HK-2 (cell line): ENCODE results near the gene KRTAP5-7.
"Not testable (repeated sequence)": the region's sequence is repeated elsewhere in the genome, so short reads cannot be mapped to it uniquely, and the experiment has no call there.

Source experiments
- DNase-seq: peaks from one replicate; pipeline ENCODE4 v3.0.0-alpha.2; 2018; ENCODE audit not compliant: unreplicated experiment

KRTAP5-7 gene

DNA sequence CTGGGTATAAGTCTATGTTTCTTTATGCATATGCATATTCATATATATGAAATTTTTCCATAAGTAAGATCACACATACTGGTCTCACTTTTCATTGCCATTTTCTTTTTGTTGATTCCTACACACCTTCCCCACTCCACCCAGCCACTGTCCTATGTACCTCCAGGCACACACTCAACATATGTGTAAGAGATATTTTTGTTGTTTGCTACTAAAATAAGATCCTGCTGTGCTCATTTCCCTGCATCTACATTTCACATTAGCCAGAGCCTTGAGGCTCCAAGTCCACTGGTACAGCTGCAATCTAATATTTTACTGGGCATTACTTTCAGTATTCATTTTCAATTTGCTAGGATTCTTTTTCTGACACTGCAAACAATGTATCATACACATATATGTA, 30.2 kb downstream of the KRTAP5-7 start:
- no peak for DNase-seq

- DNase-seq, result no peak
Measured at GRCh38 chr11:71558996-71559395, 31.9 kb downstream of the KRTAP5-7 start.

DNA sequence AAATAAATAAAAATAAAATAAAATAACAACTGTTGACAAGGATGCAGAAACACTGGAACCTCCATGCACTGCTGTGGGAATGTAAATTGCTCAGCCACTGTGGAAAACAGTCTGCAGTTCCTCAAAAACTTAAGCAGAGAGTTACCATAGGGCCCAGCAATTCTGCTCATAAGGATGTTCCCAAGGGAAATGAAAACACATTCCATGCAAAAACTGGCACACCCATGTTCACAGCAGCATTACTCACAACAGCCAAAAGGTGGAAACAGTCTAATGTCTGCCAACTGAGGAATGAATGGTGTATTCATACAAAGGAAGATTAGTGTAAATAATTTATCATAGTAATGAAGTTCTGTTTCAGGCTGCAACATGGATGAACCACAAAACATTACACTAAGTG, 35.1 kb downstream of the KRTAP5-7 start:
- DNase-seq, result no peak

DNA sequence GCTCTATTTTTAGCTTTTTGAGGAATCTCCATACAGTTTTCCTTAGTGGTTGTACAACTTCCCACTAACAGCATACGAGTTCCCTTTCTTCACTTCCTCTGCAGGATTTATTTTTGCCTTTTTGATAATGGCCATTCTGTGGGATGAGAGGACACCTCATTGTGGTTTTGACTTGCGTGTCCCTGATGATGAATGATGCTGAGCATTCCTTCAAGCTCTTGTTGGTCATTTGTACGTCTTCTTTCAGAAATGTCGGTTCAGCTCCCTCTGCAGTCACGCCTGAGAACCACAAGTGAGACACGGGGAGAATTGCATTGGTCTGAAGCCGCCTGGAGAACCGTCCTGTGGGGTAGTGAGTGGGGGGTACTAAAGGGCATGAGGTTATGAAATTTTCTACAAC, 36.3 kb downstream of the KRTAP5-7 start:
- DNase-seq, result peak; percentile 24

GRCh38 chr11:71564430-71564829, 37.4 kb downstream of the KRTAP5-7 start:
- no peak for DNase-seq

- DNase-seq, result no peak
Measured at GRCh38 chr11:71565263-71565662, 38.2 kb downstream of the KRTAP5-7 start, which contains the start of gene KRTAP5-10. Gene KRTAP5-10 (plus strand): TSS chr11:71565563. CDS start chr11:71565588, 25 bp downstream.

- no peak for DNase-seq
Measured at GRCh38 chr11:71566081-71566620, 39.1 kb downstream of the KRTAP5-7 start.

GRCh38 chr11:71566626-71567599, 39.8 kb downstream of the KRTAP5-7 start:
- DNase-seq, result not testable (repeated sequence)

DNA sequence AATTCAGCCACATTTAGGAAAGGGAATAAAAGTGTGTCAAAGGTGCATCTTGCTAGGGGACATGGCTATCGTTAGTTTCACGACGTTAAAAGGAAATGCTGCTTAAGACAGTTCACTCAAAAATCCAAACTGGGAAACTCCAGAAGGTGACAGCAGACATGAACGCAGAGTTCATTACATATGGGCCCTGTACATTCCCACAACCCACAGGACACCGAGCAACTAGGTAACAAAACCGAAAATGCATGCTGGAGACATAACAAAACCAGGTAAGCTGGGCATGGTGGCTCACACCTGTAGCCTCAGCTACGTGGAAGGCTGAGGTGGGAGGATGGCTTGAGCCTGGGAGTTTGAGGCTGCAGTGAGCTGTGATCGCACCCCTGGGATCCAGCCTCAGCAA, 40.6 kb downstream of the KRTAP5-7 start:
- not testable (repeated sequence) for DNase-seq

DNA sequence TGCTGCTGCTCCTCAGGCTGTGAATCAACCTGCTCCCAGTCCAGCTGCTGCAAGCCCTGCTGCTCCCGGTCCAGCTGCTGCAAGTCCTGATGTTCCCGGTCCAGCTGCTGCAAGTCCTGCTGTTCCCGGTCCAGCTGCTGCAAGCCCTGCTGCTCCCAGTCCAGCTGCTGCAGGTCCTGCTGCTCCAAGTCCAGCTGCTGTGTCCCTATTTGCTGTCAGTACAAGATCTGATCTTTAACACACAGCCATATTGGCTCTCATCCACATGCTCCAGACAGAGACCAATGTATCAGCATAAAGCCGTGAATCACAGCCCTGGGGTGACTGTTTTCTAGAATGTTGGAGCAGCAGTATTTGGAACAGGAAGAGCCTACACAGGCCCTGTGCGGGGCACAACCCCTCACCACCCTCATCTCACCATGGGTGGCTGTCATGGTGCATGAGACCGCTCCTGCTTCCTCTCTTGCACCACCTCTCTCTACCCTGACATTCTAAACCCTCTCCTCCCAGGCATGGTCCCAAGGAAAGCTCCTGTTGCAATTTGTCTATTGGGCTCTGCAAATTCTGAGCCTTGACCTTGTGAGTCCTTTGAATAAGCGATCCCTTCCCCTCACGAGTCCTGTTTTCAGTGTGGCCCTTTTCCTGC, 41.8 kb downstream of the KRTAP5-7 start:
- no peak for DNase-seq

DNA sequence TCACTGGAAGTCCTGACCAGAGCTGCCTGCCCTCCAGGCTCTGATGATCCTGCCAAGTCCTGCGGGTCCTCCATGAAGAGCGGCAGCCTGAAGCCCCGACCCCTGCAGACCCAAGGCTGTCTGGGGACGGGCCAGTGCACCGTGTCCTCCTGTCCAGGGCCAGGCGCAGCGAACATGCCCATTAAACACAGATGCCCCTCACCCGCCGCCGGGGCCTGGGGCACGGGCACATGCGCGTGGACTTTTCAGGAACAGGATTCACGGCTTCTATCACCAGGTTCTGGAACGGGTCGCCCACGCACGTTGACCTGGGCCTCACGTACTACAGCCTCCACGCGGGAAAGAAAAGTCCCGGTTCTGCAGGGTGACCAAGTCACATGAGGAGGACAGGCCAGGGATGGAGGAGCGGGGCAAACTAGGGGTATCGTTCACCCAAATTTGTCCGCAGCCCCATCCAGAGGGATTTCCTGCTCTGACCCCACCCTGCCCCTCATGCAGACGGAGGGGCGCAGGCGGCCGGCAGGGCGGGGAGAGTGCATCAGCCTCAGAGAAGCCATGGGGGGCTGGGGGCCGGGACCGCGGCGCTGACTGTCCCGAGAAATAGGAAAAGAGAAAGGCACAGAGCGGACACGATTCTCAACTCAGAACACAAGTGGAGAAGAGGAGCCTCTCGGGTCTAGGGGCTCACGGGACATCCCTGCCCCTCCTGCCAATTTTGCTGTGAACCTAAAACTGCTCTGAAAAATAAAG, 44.2 kb downstream of the KRTAP5-7 start:
- not testable (repeated sequence) for DNase-seq

- no peak for DNase-seq
Measured at GRCh38 chr11:71572811-71573210, 45.7 kb downstream of the KRTAP5-7 start.

- DNase-seq, result no peak
Measured at GRCh38 chr11:71574418-71574817, 47.4 kb downstream of the KRTAP5-7 start.

GRCh38 chr11:71575723-71576424, 48.8 kb downstream of the KRTAP5-7 start:
- DNase-seq, result no peak

GRCh38 chr11:71576688-71577465, 49.8 kb downstream of the KRTAP5-7 start:
- DNase-seq, result not testable (repeated sequence)

DNA sequence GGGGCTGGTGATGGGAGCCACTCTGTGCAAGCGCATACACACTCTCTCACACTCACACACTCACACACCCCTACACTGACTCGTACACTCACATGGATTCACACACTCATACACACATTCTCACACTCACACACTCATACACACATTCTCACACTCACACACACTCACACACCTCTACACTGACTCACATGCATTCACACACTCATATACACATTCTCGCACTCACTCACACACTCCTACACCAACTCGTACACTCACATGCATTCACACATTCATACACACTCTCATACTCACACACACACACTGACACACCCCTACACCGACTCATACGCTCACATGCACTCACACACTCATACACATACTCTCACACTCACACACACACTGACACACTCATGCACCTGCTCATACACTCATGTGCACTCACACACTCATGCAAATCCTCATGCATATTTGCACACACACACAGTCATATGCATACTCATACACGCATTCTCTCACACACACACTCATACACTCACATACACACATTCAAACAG, 50.5 kb downstream of the KRTAP5-7 start:
- no peak for DNase-seq
